ENCODE results near the gene ADGRB2.

DNA sequence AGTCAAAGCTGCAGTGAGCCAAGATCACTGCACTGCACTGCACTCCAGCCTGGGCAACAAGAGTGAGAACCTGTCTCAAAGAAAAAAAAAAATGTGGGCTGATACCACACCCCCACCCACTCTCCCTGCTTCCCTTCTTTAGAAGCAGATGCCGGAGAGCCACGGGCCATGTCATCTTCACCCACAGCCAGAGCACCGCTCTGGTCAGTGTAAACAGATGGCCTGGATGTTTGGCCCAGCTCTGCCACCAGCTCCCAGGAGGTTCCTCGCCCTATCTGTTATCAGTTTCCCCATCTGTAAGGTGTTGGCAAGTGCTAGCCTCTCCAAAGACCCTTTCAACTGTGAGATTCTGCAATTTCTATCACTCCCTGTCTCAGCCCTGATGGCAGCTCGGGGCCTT is 11.9 kb upstream of the ADGRB2 start:
- TF ChIP-seq EZH2phosphoT487 (IDR thresholded peaks at IDR 0.05; ENCODE audit: insufficient read depth, low read depth): no peak
- no peak for TF ChIP-seq EZH2 (IDR thresholded peaks at IDR 0.05; ENCODE audit: insufficient read depth, poor library complexity, severe bottlenecking)

Data from GM23248 (cell line).